ENCODE data around the gene CFAP74.
"Not testable (repeated sequence)": the region's sequence is repeated elsewhere in the genome, so short reads cannot be mapped to it uniquely, and the experiment has no call there.

DNA sequence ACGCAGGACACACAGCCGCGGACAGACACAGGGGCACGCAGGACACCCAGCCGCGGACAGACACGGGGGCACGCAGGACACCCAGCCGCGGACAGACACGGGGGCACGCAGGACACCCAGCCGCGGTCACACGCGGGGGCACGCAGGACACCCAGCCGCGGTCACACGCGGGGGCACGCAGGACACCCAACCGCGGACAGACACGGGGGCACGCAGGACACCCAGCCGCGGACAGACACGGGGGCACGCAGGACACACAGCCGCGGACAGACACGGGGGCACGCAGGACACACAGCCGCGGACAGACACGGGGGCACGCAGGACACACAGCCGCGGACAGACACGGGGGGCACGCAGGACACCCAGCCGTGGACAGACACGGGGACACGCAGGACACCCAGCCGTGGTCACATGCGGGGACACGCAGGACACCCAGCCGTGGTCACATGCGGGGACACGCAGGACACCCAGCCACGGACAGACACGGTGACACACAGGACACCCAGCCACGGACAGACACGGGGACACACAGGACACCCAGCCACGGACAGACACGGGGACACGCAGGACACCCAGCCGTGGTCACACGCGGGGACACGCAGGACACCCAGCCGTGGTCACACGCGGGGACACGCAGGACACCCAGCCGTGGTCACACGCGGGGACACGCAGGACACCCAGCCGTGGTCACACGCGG, 21.8 kb downstream of the CFAP74 start:
- TF ChIP-seq, protein P1, sequence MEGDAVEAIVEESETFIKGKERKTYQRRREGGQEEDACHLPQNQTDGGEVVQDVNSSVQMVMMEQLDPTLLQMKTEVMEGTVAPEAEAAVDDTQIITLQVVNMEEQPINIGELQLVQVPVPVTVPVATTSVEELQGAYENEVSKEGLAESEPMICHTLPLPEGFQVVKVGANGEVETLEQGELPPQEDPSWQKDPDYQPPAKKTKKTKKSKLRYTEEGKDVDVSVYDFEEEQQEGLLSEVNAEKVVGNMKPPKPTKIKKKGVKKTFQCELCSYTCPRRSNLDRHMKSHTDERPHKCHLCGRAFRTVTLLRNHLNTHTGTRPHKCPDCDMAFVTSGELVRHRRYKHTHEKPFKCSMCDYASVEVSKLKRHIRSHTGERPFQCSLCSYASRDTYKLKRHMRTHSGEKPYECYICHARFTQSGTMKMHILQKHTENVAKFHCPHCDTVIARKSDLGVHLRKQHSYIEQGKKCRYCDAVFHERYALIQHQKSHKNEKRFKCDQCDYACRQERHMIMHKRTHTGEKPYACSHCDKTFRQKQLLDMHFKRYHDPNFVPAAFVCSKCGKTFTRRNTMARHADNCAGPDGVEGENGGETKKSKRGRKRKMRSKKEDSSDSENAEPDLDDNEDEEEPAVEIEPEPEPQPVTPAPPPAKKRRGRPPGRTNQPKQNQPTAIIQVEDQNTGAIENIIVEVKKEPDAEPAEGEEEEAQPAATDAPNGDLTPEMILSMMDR (conservative IDR thresholded peaks at IDR 0.05; ENCODE audit: low read depth, low read length): not testable (repeated sequence)
- TF ChIP-seq EZH2 (IDR thresholded peaks at IDR 0.05; ENCODE audit: low read length, unreplicated experiment); EZH2phosphoT487 (IDR thresholded peaks at IDR 0.05; ENCODE audit: borderline replicate concordance, low read length): not testable (repeated sequence)

Data from PC-3 (cell line).